Endodermal cell (in vitro differentiated cells): ENCODE measurements around the gene ZNF48. TPM values are rescaled to one million over a fixed set of nuclear protein-coding genes. Genes with fewer than 3 reads are reported as not detected.

ENCODE experiments used
- DNase-seq: peaks from one replicate; pipeline ENCODE4 v3.0.0-alpha.2; 2017
- H3K27ac ChIP-seq: 2 replicates; pipeline ENCODE4 v1.5.1; 2013; ENCODE audit warnings: mild to moderate bottlenecking, low read depth, low read length, moderate library complexity
- H3K27me3 ChIP-seq: 2 replicates; pipeline ENCODE4 v1.6.1; 2013; ENCODE audit warnings: mild to moderate bottlenecking, low read length, moderate library complexity; ENCODE audit not compliant: insufficient read depth, control insufficient read depth, poor library complexity, severe bottlenecking
- H3K36me3 ChIP-seq: 2 replicates; pipeline ENCODE4 v1.7.0; 2013; ENCODE audit warnings: mild to moderate bottlenecking, low read length, moderate library complexity; ENCODE audit not compliant: control insufficient read depth, insufficient read depth
- H3K4me1 ChIP-seq: one replicate; pipeline ENCODE4 v1.7.0; 2013; ENCODE audit warnings: low read length; ENCODE audit not compliant: control insufficient read depth, insufficient read depth
- H3K4me3 ChIP-seq: 2 replicates; pipeline ENCODE4 v1.5.1; 2013; ENCODE audit warnings: mild to moderate bottlenecking, low read length, moderate library complexity
- H3K9ac ChIP-seq: 2 replicates; pipeline ENCODE4 v1.6.1; 2013; ENCODE audit warnings: mild to moderate bottlenecking, low read length, moderate library complexity; ENCODE audit not compliant: poor library complexity, severe bottlenecking; ENCODE audit errors: extremely low read depth
- H3K9me3 ChIP-seq: 2 replicates; pipeline ENCODE4 v1.6.1; 2013; ENCODE audit warnings: mild to moderate bottlenecking, low read length, moderate library complexity; ENCODE audit not compliant: control insufficient read depth
- H3K27ac Mint-ChIP-seq: 2 replicates; pipeline ENCODE4 v1.8.0; 2020; ENCODE audit warnings: mixed read lengths
- H3K27me3 Mint-ChIP-seq: 2 replicates; pipeline ENCODE4 v1.8.0; 2021; ENCODE audit warnings: mild to moderate bottlenecking, mixed read lengths; ENCODE audit not compliant: insufficient read depth
- H3K36me3 Mint-ChIP-seq: 2 replicates; pipeline ENCODE4 v1.8.0; 2020; ENCODE audit warnings: low read depth, mixed read lengths
- H3K4me1 Mint-ChIP-seq: 2 replicates; pipeline ENCODE4 v1.8.0; 2020; ENCODE audit warnings: mixed read lengths
- H3K4me3 Mint-ChIP-seq: 2 replicates; pipeline ENCODE4 v1.8.0; 2020; ENCODE audit warnings: mild to moderate bottlenecking, moderate library complexity, mixed read lengths
- H3K9me3 Mint-ChIP-seq: 2 replicates; pipeline ENCODE4 v1.8.0; 2020; ENCODE audit warnings: mild to moderate bottlenecking, mixed read lengths
- WGBS, 2 experiments: methylation state at CpG; one replicate each; pipeline versions ENCODE4 v1.1.5 to v1.1.7; 2013; ENCODE audit warnings: missing lambda C conversion rate in 2 of 2, mixed read lengths in 1 of 2; ENCODE audit not compliant: insufficient coverage in 1 of 2, insufficient read length in 1 of 2; 5-methylcytosine and 5-hydroxymethylcytosine counted together
- total RNA-seq, 2 donors: library from RNA; stranded (reverse); fragmentation: NEBNext Ultra II Directional in 1 of 2; extraction: Animal tissue kit (Norgen Biotek cat#: 25700) in 1 of 2; gene quantifications; 2 replicates in 1 of 2; 3 replicates in 1 of 2; pipeline ENCODE4 v1.2.1, GENCODE V29; 2021
- TF ChIP-seq, protein P1 (sequence below): fragments of 200-600 bp; sonication (generic); conservative IDR thresholded peaks from 2 replicates; pipeline ENCODE4 v1.5.0; 2021; ENCODE audit warnings: antibody characterized with exemption, mild to moderate bottlenecking

ZNF48 gene
- total RNA-seq, 2 donors from 2014 or later, result 40.1 to 58.4 TPM

DNA sequence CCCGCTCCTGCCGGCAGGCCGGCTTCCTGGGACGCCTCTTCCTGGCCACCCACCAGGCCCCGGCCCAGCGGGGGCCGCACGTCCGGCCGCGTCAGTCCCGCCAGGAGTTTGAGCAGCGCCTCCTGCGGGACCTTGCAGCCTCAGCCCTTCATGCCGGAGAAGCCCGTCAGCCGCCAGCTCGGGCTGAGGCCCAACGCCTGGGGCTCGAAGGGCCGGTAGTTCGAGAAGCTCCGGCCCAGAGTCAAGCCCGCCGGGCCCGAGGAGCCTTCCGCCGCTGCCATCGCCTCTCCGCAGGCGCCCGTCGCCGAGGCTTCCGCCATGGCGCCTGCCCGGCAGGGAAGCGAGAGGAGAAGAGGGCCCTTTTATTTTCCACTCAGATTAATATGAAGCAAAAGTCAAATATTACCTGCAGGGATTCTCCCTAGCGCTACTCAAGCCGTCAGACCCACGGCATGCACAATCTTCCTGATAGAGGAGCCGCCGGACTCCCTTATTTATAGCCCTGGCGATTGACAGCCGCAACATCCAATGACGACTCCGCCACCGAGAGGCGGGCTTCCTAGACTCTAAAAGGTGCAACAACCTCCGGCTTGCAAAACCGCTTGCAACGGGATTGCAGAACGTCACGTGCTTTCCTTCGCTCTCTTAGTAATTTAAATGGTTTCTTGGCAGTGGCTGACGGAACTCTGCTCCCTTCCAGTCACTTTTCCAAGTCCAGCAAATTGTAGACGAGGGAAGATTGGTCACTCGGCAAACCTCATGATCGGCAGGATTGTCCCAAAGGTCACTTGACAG, 50.4 kb downstream of the ZNF48 start, which contains the start of gene SEPHS2:
Gene SEPHS2, minus strand, starts transcription at position 467 of the 795 bp plus-strand sequence. Its CDS starts 147 bp downstream, at position 320.
- peak within 1 kb of the TSS; percentile 74 for H3K4me3 Mint-ChIP-seq
- 4% methylated on average over 53 to 59 of the region's 59 CpGs for whole genome bisulfite sequencing, 2 experiments
- peak within 1 kb of the TSS; percentile 75 for H3K27ac ChIP-seq

DNA sequence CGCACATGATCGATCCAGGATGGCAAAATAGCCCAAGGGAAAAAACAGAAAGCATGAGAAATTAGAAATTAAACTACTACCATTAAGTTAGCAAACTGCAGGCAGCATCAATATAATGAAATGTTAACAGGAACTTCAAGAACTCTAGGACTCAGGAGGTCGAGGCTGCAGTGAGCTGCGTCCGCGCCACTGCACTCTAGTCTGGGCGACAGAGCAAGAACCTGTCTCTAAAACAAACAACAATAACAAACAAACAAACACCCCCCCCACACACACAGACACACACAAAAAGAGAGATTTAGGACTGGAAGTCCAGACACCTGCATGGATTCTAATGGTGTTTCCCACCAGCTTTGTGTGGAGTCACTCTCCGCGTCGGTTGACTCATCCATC, 51.0 kb downstream of the ZNF48 start:
- H3K4me3 ChIP-seq, result peak overlapping the region; percentile 82
- peaks cover 9% of the 10 kb centered on the region for H3K9me3 ChIP-seq
- H3K4me1 ChIP-seq, result peaks cover 3% of the 10 kb centered on the region
- 82% methylated on average over 10 of the region's 10 CpGs; no CpG with 5 or more reads in 1 of the 2 experiments for WGBS, 2 experiments
- Mint-ChIP-seq H3K36me3 (peaks cover 21% of the 10 kb centered on the region), H3K27ac (peak overlapping the region; percentile 91), H3K27me3 (peaks cover 12% of the 10 kb centered on the region), H3K4me1 (peaks cover 5% of the 10 kb centered on the region), H3K4me3 (peak overlapping the region; percentile 74), H3K9me3 (peaks cover 12% of the 10 kb centered on the region)
- no peaks in the 10 kb centered on the region for H3K27me3 ChIP-seq
- TF ChIP-seq, protein P1, sequence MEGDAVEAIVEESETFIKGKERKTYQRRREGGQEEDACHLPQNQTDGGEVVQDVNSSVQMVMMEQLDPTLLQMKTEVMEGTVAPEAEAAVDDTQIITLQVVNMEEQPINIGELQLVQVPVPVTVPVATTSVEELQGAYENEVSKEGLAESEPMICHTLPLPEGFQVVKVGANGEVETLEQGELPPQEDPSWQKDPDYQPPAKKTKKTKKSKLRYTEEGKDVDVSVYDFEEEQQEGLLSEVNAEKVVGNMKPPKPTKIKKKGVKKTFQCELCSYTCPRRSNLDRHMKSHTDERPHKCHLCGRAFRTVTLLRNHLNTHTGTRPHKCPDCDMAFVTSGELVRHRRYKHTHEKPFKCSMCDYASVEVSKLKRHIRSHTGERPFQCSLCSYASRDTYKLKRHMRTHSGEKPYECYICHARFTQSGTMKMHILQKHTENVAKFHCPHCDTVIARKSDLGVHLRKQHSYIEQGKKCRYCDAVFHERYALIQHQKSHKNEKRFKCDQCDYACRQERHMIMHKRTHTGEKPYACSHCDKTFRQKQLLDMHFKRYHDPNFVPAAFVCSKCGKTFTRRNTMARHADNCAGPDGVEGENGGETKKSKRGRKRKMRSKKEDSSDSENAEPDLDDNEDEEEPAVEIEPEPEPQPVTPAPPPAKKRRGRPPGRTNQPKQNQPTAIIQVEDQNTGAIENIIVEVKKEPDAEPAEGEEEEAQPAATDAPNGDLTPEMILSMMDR, result no peak
- no peak for DNase-seq
- peaks cover 14% of the 10 kb centered on the region for H3K36me3 ChIP-seq
- H3K9ac ChIP-seq, result no peak overlapping the region
- H3K27ac ChIP-seq, result no peak overlapping the region

More for the DNA sequence above, 50.4 kb downstream of the ZNF48 start, which contains the start of gene SEPHS2:
- Histone ChIP-seq H3K36me3 (peaks cover 14% of the 10 kb centered on the region), H3K4me1 (peaks cover 3% of the 10 kb centered on the region), H3K9ac (peak within 1 kb of the TSS; percentile 89), H3K4me3 (peak within 1 kb of the TSS; percentile 82), H3K9me3 (peaks cover 9% of the 10 kb centered on the region), H3K27me3 (no peaks in the 10 kb centered on the region)
- H3K36me3 Mint-ChIP-seq, result peaks cover 21% of the 10 kb centered on the region
- H3K27ac Mint-ChIP-seq, result peak within 1 kb of the TSS; percentile 91
- H3K4me1 Mint-ChIP-seq, result peaks cover 5% of the 10 kb centered on the region
- peaks cover 13% of the 10 kb centered on the region for H3K27me3 Mint-ChIP-seq
- peak; percentile 99 for DNase-seq
- TF ChIP-seq, protein P1, result peak; percentile 63
- H3K9me3 Mint-ChIP-seq, result peaks cover 12% of the 10 kb centered on the region

DNA sequence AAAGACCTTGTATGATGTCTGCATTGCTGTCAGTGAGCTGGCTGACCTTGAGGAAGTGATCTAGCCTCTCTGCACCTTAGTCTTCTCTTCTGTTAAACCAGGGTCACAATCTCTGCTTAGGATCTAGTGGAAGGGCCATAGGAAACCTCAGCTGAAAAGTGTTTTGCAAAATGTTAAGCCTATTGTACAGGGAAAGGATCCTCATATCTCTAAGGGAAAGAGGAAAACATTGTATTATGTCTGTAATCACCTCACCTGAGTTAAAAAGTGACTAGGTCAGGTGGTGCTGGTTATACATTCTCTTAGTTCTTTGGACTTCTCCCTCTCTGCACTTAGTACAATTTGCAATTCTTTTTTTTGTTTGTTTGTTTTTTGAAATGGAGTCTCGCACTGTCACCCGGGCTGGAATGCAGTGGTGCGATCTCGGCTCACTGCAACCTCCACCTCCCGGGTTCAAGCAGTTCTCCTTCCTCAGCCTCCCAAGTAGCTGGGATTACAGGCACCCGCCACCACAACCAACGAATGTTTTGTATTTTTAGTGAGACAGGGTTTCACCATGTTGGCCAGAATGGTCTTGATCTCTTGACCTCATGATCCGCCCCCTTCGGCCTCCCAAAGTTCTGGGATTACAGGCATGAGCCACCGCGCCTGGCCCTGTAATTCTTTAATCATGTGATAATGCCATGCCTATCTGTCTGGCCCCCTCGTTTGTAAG, 52.4 kb downstream of the ZNF48 start:
- Histone ChIP-seq H3K9me3 (peaks cover 9% of the 10 kb centered on the region), H3K4me3 (no peak overlapping the region), H3K27me3 (no peaks in the 10 kb centered on the region), H3K4me1 (peaks cover 3% of the 10 kb centered on the region), H3K27ac (no peak overlapping the region), H3K9ac (no peak overlapping the region), H3K36me3 (peaks cover 14% of the 10 kb centered on the region)
- WGBS, 2 experiments, result 90 to 91% methylated on average over 10 to 12 of the region's 12 CpGs
- no peak overlapping the region for H3K27ac Mint-ChIP-seq
- H3K4me1 Mint-ChIP-seq, result peaks cover 7% of the 10 kb centered on the region
- peaks cover 12% of the 10 kb centered on the region for H3K27me3 Mint-ChIP-seq
- H3K36me3 Mint-ChIP-seq, result peaks cover 21% of the 10 kb centered on the region
- H3K9me3 Mint-ChIP-seq, result peaks cover 12% of the 10 kb centered on the region
- TF ChIP-seq, protein P1, result no peak
- no peak for DNase-seq
- H3K4me3 Mint-ChIP-seq, result no peak overlapping the region
